Esophagus muscularis mucosa (tissue), 3 donors: ENCODE results near the gene ARL4A.

Source experiments
- POLR2AphosphoS5 ChIP-seq, 2 donors: sonication (generic); formaldehyde crosslinking; IDR thresholded peaks; one replicate each; pipeline ENCODE4 v1.6.1; 2017; ENCODE audit warnings: antibody characterized with exemption in 2 of 2
- TF ChIP-seq, protein P1 (sequence below), 3 experiments: fragments of 200-600 bp in 2 of 3; fragments of 450-650 bp in 1 of 3; sonication (generic) in 2 of 3; IDR thresholded peaks; one replicate each; pipeline ENCODE4 v1.5.1; 2017 to 2019; ENCODE audit warnings: antibody characterized with exemption in 3 of 3, mild to moderate bottlenecking in 2 of 3, moderate library complexity in 1 of 3

DNA sequence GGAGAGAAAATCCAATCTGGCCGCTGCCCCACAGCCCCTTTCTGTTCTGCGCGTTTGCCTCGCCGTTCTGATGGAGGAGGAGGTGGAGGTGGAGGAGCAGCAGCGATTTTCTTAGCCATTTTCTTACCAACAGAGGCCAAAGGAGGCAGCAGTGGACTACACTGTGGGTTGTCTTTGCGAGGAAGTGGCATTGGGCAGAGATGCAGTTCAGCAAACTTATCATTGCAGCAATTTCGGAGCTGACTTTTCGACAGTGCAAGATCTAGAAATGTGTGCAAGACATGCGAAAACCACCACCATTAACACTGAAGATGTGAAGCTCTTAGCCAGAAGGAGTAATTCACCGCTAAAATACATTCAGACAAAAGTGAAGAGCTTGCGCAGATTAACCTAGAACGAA is 1.9 kb upstream of the ARL4A start:
- TF ChIP-seq, protein P1, sequence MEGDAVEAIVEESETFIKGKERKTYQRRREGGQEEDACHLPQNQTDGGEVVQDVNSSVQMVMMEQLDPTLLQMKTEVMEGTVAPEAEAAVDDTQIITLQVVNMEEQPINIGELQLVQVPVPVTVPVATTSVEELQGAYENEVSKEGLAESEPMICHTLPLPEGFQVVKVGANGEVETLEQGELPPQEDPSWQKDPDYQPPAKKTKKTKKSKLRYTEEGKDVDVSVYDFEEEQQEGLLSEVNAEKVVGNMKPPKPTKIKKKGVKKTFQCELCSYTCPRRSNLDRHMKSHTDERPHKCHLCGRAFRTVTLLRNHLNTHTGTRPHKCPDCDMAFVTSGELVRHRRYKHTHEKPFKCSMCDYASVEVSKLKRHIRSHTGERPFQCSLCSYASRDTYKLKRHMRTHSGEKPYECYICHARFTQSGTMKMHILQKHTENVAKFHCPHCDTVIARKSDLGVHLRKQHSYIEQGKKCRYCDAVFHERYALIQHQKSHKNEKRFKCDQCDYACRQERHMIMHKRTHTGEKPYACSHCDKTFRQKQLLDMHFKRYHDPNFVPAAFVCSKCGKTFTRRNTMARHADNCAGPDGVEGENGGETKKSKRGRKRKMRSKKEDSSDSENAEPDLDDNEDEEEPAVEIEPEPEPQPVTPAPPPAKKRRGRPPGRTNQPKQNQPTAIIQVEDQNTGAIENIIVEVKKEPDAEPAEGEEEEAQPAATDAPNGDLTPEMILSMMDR (IDR thresholded peaks at IDR 0.05) = peak; percentile 9 to 32 (median 11)
- no peak for TF ChIP-seq POLR2AphosphoS5 (IDR thresholded peaks at IDR 0.05)
